GM12865 (cell line): Measurements from ENCODE around the gene KLHL33.

ENCODE experiments used
- DNase-seq: peaks from one replicate; pipeline ENCODE4 v3.0.0; 2010; ENCODE audit warnings: low read depth
- H3K4me3 ChIP-seq: 2 replicates; pipeline ENCODE4 v1.5.1; 2011; ENCODE audit warnings: mild to moderate bottlenecking, low read depth, low read length, control low read depth
- TF ChIP-seq, protein P1 (sequence below): IDR thresholded peaks from 2 replicates; pipeline ENCODE4 v1.5.1; 2011; ENCODE audit warnings: low read length, control low read depth, low read depth, inconsistent platforms; ENCODE audit not compliant: insufficient read depth; ENCODE audit errors: missing control alignments

Gene KLHL33

DNA sequence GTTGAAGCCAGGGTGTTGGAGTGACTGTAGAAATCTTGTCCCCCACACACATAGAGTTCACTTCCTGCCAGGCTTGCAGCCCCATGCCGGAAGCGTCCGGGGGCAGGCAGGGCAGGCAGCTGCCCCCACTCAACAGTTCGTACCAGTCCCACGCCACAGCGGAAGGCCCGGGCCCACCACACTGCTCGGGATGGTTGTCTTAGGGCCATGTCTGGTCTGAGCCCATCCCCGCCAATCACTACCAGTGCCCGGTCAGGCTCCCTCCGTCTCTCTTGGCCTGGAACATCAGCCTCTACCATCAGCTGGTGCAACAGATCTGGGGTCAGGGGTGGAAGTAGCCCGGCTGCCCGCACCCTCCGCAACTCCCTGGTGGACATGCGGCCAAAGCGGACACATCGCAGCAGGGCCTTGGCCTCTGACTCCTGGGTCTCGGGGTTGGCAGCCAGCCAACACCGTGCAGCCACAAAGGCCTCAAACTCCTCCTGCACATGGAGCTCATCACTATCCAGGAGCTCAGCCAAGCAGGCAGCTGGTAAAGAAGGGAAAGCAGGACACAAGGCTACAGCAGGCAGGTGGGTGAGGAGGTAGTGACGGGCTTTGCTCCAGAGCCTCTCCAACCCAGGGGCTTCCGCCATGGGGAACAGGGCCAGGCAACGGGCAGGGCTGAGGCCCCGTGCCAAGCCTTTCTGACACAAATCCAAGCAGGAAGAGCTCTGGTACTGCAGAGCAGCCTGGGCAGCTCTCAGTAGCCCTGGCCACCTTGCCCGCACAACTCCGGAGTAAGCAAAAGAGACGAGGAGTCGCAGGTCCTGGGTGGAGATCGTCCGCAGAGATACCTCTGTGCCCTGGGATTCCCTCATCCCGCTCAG is 5.9 kb downstream of the KLHL33 start:
- DNase-seq, result no peak
- H3K4me3 ChIP-seq, result no peak overlapping the region
- TF ChIP-seq, protein P1, sequence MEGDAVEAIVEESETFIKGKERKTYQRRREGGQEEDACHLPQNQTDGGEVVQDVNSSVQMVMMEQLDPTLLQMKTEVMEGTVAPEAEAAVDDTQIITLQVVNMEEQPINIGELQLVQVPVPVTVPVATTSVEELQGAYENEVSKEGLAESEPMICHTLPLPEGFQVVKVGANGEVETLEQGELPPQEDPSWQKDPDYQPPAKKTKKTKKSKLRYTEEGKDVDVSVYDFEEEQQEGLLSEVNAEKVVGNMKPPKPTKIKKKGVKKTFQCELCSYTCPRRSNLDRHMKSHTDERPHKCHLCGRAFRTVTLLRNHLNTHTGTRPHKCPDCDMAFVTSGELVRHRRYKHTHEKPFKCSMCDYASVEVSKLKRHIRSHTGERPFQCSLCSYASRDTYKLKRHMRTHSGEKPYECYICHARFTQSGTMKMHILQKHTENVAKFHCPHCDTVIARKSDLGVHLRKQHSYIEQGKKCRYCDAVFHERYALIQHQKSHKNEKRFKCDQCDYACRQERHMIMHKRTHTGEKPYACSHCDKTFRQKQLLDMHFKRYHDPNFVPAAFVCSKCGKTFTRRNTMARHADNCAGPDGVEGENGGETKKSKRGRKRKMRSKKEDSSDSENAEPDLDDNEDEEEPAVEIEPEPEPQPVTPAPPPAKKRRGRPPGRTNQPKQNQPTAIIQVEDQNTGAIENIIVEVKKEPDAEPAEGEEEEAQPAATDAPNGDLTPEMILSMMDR, result no peak

DNA sequence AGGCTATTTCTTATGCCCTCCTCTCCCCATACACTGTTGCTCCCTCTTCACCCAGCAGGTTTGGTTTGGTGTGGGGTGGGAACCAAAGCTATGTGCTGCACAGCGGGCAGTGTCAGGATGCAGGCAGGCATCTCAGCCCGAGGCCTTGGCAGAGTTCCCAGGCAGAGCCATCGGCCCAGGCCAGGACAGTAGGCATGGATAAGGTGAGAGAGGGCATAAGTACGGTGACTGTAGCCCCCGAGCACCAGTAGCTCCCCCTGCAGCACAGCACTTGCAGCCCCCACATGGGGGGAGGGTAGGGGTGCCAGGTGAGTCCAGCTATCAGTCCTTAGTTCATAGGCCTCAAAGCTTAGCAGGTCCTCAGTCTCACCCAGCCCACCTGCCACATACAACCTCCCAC is 7.2 kb downstream of the KLHL33 start:
- no peak overlapping the region for H3K4me3 ChIP-seq
- TF ChIP-seq, protein P1, result no peak
- DNase-seq, result no peak

DNA sequence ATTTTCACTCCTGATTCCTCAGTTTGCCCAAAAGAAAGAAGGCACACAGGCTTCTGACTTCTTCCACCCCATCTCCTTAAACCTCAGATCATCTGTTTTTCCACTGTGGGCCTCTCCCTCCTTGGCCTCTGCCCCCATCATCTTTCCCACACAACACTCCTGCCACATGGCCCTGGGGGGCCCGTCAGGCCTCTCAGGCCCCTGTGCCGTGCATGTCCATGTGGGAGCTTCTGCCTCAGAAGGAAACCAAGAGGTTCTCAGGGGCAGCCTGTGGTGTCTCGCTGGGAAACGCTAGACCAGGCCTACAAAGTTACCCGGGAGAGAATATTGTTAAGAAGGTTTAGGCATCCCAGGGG is 8.0 kb downstream of the KLHL33 start:
- H3K4me3 ChIP-seq, result peak overlapping the region; percentile 45
- TF ChIP-seq, protein P1, result no peak
- no peak for DNase-seq

DNA sequence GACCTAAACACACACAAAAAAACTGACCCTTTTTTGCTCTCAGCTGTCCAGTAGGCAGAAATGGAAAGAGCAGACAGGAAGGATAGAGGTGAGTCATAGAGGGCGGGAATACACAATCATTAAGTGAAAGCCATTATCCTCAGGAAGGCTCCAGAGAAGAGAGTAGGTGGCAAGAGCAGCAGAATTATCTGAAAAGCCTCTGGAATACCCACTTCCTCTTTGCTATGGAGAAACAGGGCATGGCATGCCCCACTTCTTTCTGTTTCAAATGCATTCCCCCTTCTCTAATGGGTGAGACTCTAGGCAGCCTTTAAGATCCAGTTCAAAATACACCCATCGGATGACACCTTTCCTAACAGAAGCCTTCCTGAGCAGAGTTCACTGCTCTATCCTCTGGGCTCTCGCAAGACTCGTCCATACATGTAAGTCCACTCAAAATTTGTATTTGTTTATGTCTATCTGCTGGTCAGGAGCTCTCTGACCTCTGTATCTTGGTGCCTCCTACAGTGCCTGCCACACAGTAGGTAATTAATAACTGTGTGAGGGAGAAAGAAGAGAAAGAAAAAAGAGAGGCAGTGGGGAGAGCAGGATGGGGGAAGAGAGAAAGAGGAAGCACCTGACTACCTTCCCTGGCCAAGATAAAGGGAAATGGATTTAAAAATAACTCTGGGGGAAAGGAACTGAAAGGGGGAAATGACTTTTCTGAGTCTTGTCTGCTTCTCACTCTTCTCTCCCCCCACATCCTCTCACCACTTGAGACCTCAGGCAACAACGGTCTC is 8.5 kb downstream of the KLHL33 start:
- H3K4me3 ChIP-seq, result peak overlapping the region; percentile 45
- TF ChIP-seq, protein P1, result no peak
- peak; percentile 86 for DNase-seq

DNA sequence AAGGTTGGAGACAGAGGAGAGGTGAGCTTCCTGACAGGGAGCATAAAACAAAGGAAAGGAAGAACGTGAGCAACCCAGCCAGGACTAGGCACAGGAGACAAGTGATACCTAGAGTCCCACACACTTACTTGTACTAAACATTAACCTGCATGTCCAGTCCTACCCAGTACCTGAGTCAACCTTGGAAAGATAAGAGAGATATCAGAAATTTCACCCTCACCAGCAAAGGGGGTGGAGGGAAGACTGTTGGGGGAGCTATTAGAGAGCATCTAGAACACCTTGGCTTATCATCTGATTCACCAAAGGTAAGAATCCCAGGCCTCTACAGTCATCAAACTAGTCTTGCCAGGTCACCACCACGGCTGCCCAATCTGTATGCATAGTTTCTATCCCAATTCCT is 11.1 kb downstream of the KLHL33 start:
- TF ChIP-seq, protein P1, result no peak
- no peak for DNase-seq
- H3K4me3 ChIP-seq, result no peak overlapping the region

DNA sequence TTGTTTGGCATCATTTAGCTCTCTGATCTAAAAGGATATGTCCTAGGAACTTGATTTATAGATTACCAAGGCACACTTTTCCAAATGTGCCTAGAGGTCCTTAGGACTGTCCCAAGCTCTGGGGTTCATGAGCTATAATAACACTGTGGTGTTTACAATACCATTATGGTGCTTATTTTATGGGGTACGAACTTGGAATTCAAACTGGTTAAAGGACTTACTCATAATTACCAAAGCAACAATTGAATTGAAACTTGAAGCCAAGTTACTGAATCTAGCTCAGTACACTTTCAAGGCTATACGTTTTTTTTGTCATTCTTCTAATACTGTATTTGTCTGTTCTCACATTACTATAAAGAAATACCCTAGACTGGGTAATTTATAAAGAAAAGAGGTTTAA is 13.1 kb downstream of the KLHL33 start:
- no peak for DNase-seq
- no peak overlapping the region for H3K4me3 ChIP-seq
- TF ChIP-seq, protein P1, result no peak
